MM.1S (cell line): ENCODE measurements around the gene ADK.

ENCODE experiments used
- EZH2 ChIP-seq: fragments of 300-600 bp; sonication (generic); optimal IDR thresholded peaks from 2 replicates; pipeline ENCODE3; 2017; ENCODE audit warnings: low read depth, mild to moderate bottlenecking, antibody characterized with exemption, low read length, mixed read lengths
- TF ChIP-seq, protein P1 (sequence below): fragments of 300-600 bp; sonication (generic); IDR thresholded peaks from 2 replicates; pipeline ENCODE4 v1.5.1; 2016; ENCODE audit warnings: antibody characterized with exemption, low read length, mixed read lengths

GRCh38 chr10:74593470-74593869 lies 442.4 kb downstream of the ADK start:
- TF ChIP-seq, protein P1, sequence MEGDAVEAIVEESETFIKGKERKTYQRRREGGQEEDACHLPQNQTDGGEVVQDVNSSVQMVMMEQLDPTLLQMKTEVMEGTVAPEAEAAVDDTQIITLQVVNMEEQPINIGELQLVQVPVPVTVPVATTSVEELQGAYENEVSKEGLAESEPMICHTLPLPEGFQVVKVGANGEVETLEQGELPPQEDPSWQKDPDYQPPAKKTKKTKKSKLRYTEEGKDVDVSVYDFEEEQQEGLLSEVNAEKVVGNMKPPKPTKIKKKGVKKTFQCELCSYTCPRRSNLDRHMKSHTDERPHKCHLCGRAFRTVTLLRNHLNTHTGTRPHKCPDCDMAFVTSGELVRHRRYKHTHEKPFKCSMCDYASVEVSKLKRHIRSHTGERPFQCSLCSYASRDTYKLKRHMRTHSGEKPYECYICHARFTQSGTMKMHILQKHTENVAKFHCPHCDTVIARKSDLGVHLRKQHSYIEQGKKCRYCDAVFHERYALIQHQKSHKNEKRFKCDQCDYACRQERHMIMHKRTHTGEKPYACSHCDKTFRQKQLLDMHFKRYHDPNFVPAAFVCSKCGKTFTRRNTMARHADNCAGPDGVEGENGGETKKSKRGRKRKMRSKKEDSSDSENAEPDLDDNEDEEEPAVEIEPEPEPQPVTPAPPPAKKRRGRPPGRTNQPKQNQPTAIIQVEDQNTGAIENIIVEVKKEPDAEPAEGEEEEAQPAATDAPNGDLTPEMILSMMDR = no peak
- no peak for TF ChIP-seq EZH2
